GM18951 (cell line): ENCODE data around the gene NCS1.

Source experiments
- POLR2A ChIP-seq: IDR thresholded peaks from 4 replicates; pipeline ENCODE4 v1.6.1; 2011; ENCODE audit warnings: mild to moderate bottlenecking; ENCODE audit not compliant: insufficient read length, insufficient read depth; ENCODE audit errors: extremely low read depth
- in situ Hi-C: fragments of 300-500 bp; cut with MboI; formaldehyde crosslinking; loops from one replicate; pipeline ENCODE4 v1.12.0; 2022; ENCODE audit warnings: low sequenced_read_pairs, mixed read lengths, inconsistent platforms; ENCODE audit not compliant: unreplicated experiment

The NCS1 gene

GRCh38 chr9:130229759-130230158 lies 57.6 kb downstream of the NCS1 start:
- in situ Hi-C loops, result loop anchor here (10.0 kb wide), 1 partner anchor 115 kb away; no protein-coding TSS in a partner anchor
- no peak for TF ChIP-seq POLR2A

DNA sequence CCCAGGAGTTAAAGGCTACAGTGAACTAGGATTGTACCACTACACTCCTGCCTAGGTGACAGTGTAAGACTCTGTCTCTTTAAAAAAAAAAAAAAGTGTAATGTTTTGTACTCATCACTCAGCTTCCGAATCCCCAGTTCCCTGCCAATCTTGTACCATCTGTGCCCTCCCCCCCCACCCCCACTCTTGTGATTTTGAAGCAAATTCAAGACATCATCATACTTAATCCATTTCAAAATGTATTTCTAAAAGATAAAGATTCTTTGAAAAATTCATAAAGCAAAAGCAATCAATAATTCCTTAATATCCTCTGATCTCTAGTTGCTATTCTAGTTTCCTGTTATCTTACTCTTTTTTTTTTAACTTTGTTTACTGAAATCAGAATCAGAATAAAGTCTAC lies 58.4 kb downstream of the NCS1 start:
- no peak for TF ChIP-seq POLR2A
- in situ Hi-C loops, result no loop called here

DNA sequence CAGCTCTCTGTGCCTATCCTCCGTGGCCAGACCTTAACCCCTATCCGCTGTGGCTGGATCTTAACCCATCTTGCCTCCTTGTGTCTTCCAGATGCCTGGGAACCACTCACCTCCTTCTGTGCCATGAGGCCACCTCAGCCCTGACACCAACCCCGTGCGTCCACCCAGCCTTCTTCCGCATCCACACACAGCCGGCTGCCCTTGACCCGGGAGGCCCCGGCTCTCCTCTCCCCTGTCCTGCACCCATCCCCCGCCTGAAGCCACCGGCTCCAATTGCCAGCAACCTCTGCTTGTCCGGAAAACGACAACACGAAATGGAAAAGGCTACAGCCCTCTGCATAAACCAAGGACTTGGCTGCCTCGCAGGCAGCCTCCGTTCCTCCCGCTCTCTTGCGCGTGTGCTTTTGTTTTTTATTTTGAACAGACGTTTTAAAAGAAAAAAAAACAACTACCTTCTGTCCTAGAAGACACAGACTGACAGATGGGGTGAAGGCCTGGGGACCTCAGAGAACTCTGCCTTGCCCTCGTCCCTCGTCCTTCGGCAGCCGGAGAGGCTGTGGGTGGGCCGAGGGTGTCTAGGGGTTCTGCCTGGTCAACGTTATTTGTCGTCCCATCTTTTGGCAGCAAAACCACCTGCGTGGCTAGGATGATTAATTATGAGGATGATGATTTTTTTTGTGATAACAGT lies 60.8 kb downstream of the NCS1 start:
- in situ Hi-C loops, result no loop called here
- no peak for TF ChIP-seq POLR2A

- in situ Hi-C loops, result no loop called here
- no peak for TF ChIP-seq POLR2A
Measured at GRCh38 chr9:130233587-130233945, 61.4 kb downstream of the NCS1 start.

DNA sequence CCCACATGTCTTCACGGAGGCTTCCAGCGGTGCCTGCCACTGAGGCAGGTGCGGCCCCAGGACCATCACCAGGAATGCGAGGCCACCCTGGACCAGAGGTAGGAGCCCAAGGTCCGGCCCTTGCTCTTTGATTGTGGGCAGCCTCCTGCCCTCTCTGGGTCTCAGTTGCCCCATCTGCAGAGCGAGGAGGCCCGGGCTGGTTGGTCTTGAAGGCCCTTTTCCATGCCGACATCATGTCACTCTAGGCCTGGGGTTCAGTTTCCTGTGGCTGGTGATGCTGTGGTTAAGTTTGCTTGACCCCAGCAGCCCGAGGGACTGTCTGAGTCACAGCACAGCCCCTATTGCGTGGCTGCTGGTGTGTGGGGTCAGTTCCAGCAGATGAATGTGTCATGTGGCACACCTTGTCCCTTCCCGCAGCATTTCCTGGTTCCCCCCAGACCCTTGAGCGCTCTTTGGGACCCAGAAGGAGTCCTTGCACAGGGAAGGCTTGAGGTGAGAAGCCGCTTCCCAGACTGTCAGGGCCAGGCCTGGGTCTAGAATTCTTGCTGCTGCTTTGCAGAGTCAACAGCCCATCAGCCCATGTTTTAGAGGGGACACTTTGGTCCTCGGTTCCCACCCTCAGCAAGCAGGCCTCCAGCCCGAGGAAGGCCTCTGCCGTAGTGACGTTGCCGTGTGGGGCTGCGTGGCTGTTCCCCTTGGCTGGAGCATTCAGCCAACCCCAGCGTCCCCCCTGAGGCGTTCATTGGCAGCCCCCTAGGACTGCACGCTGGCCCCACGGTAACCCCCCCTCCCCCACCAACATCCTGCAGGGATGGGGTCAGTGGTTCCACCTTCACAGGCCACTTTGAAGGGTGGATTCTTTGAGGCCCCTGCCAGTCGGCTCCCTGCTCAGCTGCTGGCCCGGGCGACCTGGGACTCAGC lies 62.4 kb downstream of the NCS1 start:
- no peak for TF ChIP-seq POLR2A
- in situ Hi-C loops, result no loop called here

GRCh38 chr9:130235558-130236435 lies 63.6 kb downstream of the NCS1 start:
- in situ Hi-C loops, result no loop called here
- TF ChIP-seq POLR2A, result no peak

GRCh38 chr9:130236436-130236985 lies 64.3 kb downstream of the NCS1 start:
- TF ChIP-seq POLR2A, result no peak
- in situ Hi-C loops, result no loop called here

DNA sequence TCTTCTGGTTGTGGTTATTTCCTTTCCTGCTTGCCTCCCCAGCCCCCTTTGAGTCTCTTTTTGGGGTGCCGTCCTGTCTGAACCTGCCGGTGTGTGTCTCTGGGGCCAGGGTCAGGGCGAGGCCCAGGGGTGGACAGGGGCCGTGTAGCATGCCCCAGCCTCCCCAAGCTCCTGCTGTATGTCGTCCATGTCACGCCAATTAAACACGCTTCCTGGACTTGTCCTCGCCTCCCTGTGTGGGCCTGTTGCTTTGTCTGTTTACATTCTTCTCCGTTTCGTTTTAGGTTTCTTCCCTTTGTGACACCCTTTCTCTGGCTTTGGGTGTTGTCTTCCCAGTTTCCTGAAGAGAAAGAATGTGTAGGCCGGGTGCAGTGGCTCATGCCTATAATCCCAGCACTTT lies 64.9 kb downstream of the NCS1 start:
- no peak for TF ChIP-seq POLR2A
- in situ Hi-C loops, result no loop called here

DNA sequence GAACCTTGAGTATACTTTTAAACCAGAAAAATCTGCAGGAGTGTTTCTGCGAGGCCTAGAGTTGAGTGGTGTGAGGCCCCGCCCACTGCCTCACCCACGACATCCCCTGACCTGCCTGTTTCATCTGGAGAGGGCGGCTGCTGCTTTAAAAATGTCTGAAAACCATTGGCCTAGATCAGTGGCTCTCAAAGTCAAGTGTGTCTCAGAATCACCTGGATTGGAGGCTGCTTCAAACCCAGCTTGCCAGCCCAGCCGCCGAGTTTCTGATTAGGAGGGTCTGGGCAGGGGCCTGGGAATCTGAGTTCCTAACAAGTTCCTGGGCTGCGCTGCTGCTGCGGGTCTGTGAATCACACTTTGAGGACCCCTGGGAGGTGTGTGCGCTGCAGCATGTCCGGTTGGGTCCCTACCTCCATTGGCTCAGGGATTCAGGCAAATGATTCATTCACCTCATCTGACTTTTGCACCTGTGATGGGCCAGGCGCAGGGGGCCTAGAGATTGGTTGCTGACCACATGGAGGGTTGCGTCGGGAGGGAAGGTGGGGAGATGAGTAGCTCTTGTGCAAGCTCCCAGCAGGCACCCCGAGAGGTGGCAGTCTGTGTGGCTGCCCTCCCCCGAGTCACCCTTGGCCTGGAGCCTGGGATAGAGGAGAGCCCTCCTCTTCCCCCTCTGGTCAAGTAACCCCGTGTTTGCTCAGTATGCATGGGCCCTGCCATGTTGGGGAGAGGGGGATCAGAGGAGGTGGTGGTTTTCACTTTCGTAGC lies 65.7 kb downstream of the NCS1 start:
- TF ChIP-seq POLR2A, result no peak
- in situ Hi-C loops, result no loop called here

DNA sequence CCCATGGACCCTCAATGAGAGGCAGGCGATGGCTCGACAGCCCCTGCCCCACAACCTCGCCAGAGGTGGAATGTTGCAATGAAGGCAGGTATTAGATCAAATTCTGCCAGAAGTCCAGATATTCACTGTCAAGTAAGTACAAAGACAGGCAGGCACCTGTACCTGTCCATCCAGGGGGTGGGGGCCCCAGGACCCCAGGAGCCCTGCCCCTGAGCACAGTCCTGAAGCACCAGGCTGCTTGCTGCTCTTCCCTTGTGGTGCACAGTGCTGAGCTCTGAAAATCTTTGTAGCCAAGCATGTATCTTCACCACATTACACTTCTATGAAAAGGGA lies 67.1 kb downstream of the NCS1 start:
- no peak for TF ChIP-seq POLR2A
- in situ Hi-C loops, result no loop called here

- in situ Hi-C loops, result no loop called here
- no peak for TF ChIP-seq POLR2A
Measured at GRCh38 chr9:130239741-130240241, 67.6 kb downstream of the NCS1 start.

GRCh38 chr9:130240410-130241197 lies 68.4 kb downstream of the NCS1 start:
- no peak for TF ChIP-seq POLR2A
- in situ Hi-C loops, result no loop called here

- in situ Hi-C loops, result no loop called here
Measured at GRCh38 chr9:130241198-130241535, 69.0 kb downstream of the NCS1 start.

More at GRCh38 chr9:130241198-130241535, 69.0 kb downstream of the NCS1 start:
- no peak for TF ChIP-seq POLR2A
